Sigmoid colon (tissue), 7 donors: ENCODE measurements around the gene CLEC18C. TPM values are rescaled to one million over a fixed set of nuclear protein-coding genes. Genes with fewer than 3 reads are reported as not detected.

Experiments used
- DNase-seq: peaks from one replicate; pipeline ENCODE4 v3.0.0-alpha.2; 2019
- H3K27ac ChIP-seq, 4 donors: fragments of 200-600 bp; sonication (generic); one replicate each; pipeline ENCODE4 v1.5.1; 2016 to 2019; ENCODE audit warnings: mild to moderate bottlenecking in 1 of 4
- H3K27me3 ChIP-seq, 3 donors: fragments of 200-600 bp; sonication (generic); one replicate each; pipeline ENCODE4 v1.5.1; 2019; ENCODE audit warnings: mild to moderate bottlenecking in 1 of 3
- H3K36me3 ChIP-seq, 4 donors: fragments of 200-600 bp; sonication (generic); one replicate each; pipeline ENCODE4 v1.5.1; 2016 to 2019
- H3K4me1 ChIP-seq, 4 donors: fragments of 200-600 bp; sonication (generic); one replicate each; pipeline ENCODE4 v1.5.1; 2017 to 2019
- H3K4me3 ChIP-seq, 4 donors: fragments of 200-600 bp; sonication (generic); one replicate each; pipeline ENCODE4 v1.5.1; 2017 to 2019; ENCODE audit warnings: mild to moderate bottlenecking in 2 of 4, moderate library complexity in 1 of 4
- H3K9me3 ChIP-seq, 4 donors: fragments of 200-600 bp in 3 of 4; sonication (generic) in 3 of 4; one replicate each; pipeline versions ENCODE4 v1.5.1 to v1.6.1; 2013 to 2019
- CTCF ChIP-seq, 4 experiments: fragments of 450-650 bp in 3 of 4; fragments of 200-600 bp in 1 of 4; IDR thresholded peaks; one replicate each; pipeline ENCODE4 v1.5.1; 2016 to 2019; ENCODE audit warnings: antibody characterized with exemption in 4 of 4, mild to moderate bottlenecking in 3 of 4, moderate library complexity in 2 of 4
- EP300 ChIP-seq, 4 donors: sonication (generic); formaldehyde crosslinking; IDR thresholded peaks; one replicate each; pipeline ENCODE4 v1.6.1; 2017; ENCODE audit warnings: antibody characterized with exemption in 4 of 4
- POLR2A ChIP-seq, 2 donors: fragments of 450-650 bp; IDR thresholded peaks; one replicate each; pipeline ENCODE4 v1.6.1; 2016; ENCODE audit warnings: antibody characterized with exemption in 2 of 2, mild to moderate bottlenecking in 2 of 2, moderate library complexity in 2 of 2
- POLR2AphosphoS5 ChIP-seq, 4 donors: sonication (generic); formaldehyde crosslinking; IDR thresholded peaks; one replicate each; pipeline ENCODE4 v1.6.1; 2017; ENCODE audit warnings: antibody characterized with exemption in 4 of 4
- WGBS, 2 donors: extraction: QIAGEN DNeasy Blood & Tissue Kit; methylation state at CpG; one replicate each; pipeline ENCODE4 v1.1.7; 2013; 5-methylcytosine and 5-hydroxymethylcytosine counted together
- intact Hi-C: fragments of 100-400 bp; cut with DNase I; formaldehyde crosslinking; loops from one replicate; pipeline ENCODE4 v1.15.1; 2023
- polyA plus RNA-seq, 3 donors: library from polyadenylated mRNA; stranded (reverse); fragments of 200-250 nt; gene quantifications; one replicate each; pipeline ENCODE4 v1.2.3, GENCODE V29; 2013
- total RNA-seq, 4 donors: library from RNA; depleted of rRNA; stranded (reverse); fragments of >200 nt; gene quantifications; one replicate each; pipeline ENCODE4 v1.1.0, GENCODE V29; 2016
- donor health status: healthy with polysubstance abuse.
- donor health status: Bipolar disorder and iron deficiency.
- donor health status: healthy.

CLEC18C gene
- total and polyA plus RNA-seq, 7 donors: 0.10 TPM; not detected in 6

- H3K36me3 ChIP-seq: peaks cover 46 to 100% (median 81%) of the 10 kb centered on the region in 4 donors
- intact Hi-C loops: no loop called here
- DNase-seq: no peak
- no peaks in the 10 kb centered on the region for H3K9me3 ChIP-seq
- H3K27ac ChIP-seq: no peak overlapping the region
- H3K4me3 ChIP-seq: no peak overlapping the region
- WGBS, 2 donors: 89 to 93% methylated on average over 11 of the region's 11 CpGs
- TF ChIP-seq EP300 (IDR thresholded peaks at IDR 0.05) (no peak), POLR2AphosphoS5 (IDR thresholded peaks at IDR 0.05) (no peak), POLR2A (IDR thresholded peaks at IDR 0.05) (no peak)
- H3K4me1 ChIP-seq: no peaks in the 10 kb centered on the region
- H3K27me3 ChIP-seq: no peaks in the 10 kb centered on the region
Observed at GRCh38 chr16:70157105-70157476, 16.5 kb upstream of the CLEC18C start.

GRCh38 chr16:70157477-70158260 is 15.9 kb upstream of the CLEC18C start:
- 72 to 86% methylated on average over 8 of the region's 8 CpGs for WGBS, 2 donors
- Histone ChIP-seq H3K27me3 (no peaks in the 10 kb centered on the region), H3K36me3 (peaks cover 45 to 100% (median 76%) of the 10 kb centered on the region in 4 donors), H3K9me3 (no peaks in the 10 kb centered on the region), H3K27ac (no peak overlapping the region), H3K4me3 (no peak overlapping the region), H3K4me1 (no peaks in the 10 kb centered on the region)
- TF ChIP-seq EP300 (IDR thresholded peaks at IDR 0.05) (no peak), POLR2A (IDR thresholded peaks at IDR 0.05) (no peak), CTCF (IDR thresholded peaks at IDR 0.05) (no peak)
- intact Hi-C loops: no loop called here
- no peak for DNase-seq

- H3K4me3 ChIP-seq: no peak overlapping the region
- no peak for DNase-seq
- no peaks in the 10 kb centered on the region for H3K4me1 ChIP-seq
- H3K27me3 ChIP-seq: no peaks in the 10 kb centered on the region
- no peaks in the 10 kb centered on the region for H3K9me3 ChIP-seq
- peaks cover 39 to 97% (median 68%) of the 10 kb centered on the region in 4 donors for H3K36me3 ChIP-seq
- TF ChIP-seq POLR2A (IDR thresholded peaks at IDR 0.05) (no peak), CTCF (IDR thresholded peaks at IDR 0.05) (no peak), POLR2AphosphoS5 (IDR thresholded peaks at IDR 0.05) (no peak), EP300 (IDR thresholded peaks at IDR 0.05) (no peak)
- H3K27ac ChIP-seq: no peak overlapping the region
- WGBS, 2 donors: 85 to 88% methylated on average over 7 of the region's 7 CpGs
- intact Hi-C loops: no loop called here
Observed at GRCh38 chr16:70158261-70158939, 15.2 kb upstream of the CLEC18C start.

- no peak for DNase-seq
- Histone ChIP-seq H3K27ac (no peak overlapping the region), H3K4me3 (no peak overlapping the region), H3K27me3 (no peaks in the 10 kb centered on the region), H3K4me1 (peaks cover 0 to under 1% (median 0%) of the 10 kb centered on the region in 4 donors), H3K9me3 (no peaks in the 10 kb centered on the region), H3K36me3 (peaks cover 36 to 84% (median 56%) of the 10 kb centered on the region in 4 donors)
- 83% methylated on average over 9 of the region's 9 CpGs for WGBS, 2 donors
- no peak for TF ChIP-seq EP300 (IDR thresholded peaks at IDR 0.05)
- TF ChIP-seq CTCF (IDR thresholded peaks at IDR 0.05): no peak
- TF ChIP-seq POLR2A (IDR thresholded peaks at IDR 0.05): no peak
- TF ChIP-seq POLR2AphosphoS5 (IDR thresholded peaks at IDR 0.05): no peak
- intact Hi-C loops: loop anchor here (10.0 kb wide), 1 partner anchor 95 kb away; the partner anchor contains the start of gene EXOSC6
Observed at GRCh38 chr16:70159355-70160348, 13.9 kb upstream of the CLEC18C start.
